Pancreas (tissue), 10 donors: ENCODE measurements around the gene SEMA6B. TPM values are rescaled to one million over a fixed set of nuclear protein-coding genes. Genes with fewer than 3 reads are reported as not detected.

Source experiments
- ATAC-seq, 4 donors: fragments of 200-7000 bp; cut with Tn5 transposase; one replicate each; pipeline versions ENCODE4 v1.8.0 to v1.9.1; 2020; ENCODE audit warnings: mild to moderate bottlenecking in 4 of 4, moderate library complexity in 4 of 4
- DNase-seq, 6 donors: peaks; one replicate each; pipeline ENCODE4 v3.0.0-alpha.2; 2020
- FAIRE-seq: peaks from 2 replicates; lab custom pipeline; 2012; peaks lifted over from hg19 to GRCh38; lab: Jason Lieb, UNC
- H3K27ac ChIP-seq, 4 donors: fragments of 200-600 bp; sonication (generic); 1 replicate in 3 of 4; 2 replicates in 1 of 4; pipeline versions ENCODE4 v1.5.0 to v1.8.0; 2020
- H3K27me3 ChIP-seq, 4 donors: fragments of 200-600 bp; one replicate each; pipeline ENCODE4 v1.8.0; 2021
- H3K36me3 ChIP-seq, 3 donors: fragments of 200-600 bp; sonication (generic) in 1 of 3; one replicate each; pipeline versions ENCODE4 v1.5.0 to v1.8.0; 2020 to 2021
- H3K4me1 ChIP-seq, 3 donors: fragments of 200-600 bp; one replicate each; pipeline ENCODE4 v1.8.0; 2021
- H3K4me3 ChIP-seq, 4 donors: fragments of 200-600 bp; sonication (generic) in 2 of 4; one replicate each; pipeline versions ENCODE4 v1.5.0 to v1.8.0; 2020 to 2021
- H3K9me3 ChIP-seq, 4 donors: fragments of 200-600 bp; one replicate each; pipeline ENCODE4 v1.8.0; 2021
- WGBS, 2 donors: extraction: QIAGEN DNeasy Blood & Tissue Kit; methylation state at CpG; one replicate each; pipeline ENCODE4 v1.1.7; 2013; 5-methylcytosine and 5-hydroxymethylcytosine counted together
- intact Hi-C, 3 donors: fragments of 100-400 bp; cut with DNase I; formaldehyde crosslinking; loops; one replicate each; pipeline versions ENCODE4 v1.11.1 to v1.14.2; 2022
- polyA plus RNA-seq, 2 donors: library from polyadenylated mRNA; stranded (reverse); fragments of 200-250 nt; gene quantifications; one replicate each; pipeline ENCODE4 v1.2.3, GENCODE V29; 2013
- total RNA-seq, 6 donors: library from RNA; stranded (reverse); fragmentation: NEBNext Ultra II Directional in 4 of 6; extraction: Animal tissue kit (Norgen Biotek cat#: 25700) in 4 of 6; gene quantifications; one replicate each; pipeline versions ENCODE4 v1.2.1 to v1.2.4, GENCODE V29; 2021 to 2023
- TF ChIP-seq, protein P1 (sequence below), 4 donors: fragments of 200-600 bp; sonication (generic) in 3 of 4; IDR thresholded peaks; one replicate each; pipeline versions ENCODE4 v1.5.0 to v1.8.0; 2021; ENCODE audit warnings: antibody characterized with exemption in 4 of 4
- donor health status: healthy with polysubstance abuse.
- donor health status: DM: no; HTN: no; CAD: no; lungs with moderate emphysema.
- donor health status: DM: no; HTN: no; CAD: no.
- donor health status: control.
- donor health status: control.
- donor health status: Bipolar disorder and iron deficiency.
- donor health status: DM: yes; HTN: yes; CAD: no.
- donor health status: DM: no; HTN: no; CAD: no.
- donor health status: DM: no; HTN: no; CAD: no.
- donor health status: DM: yes; HTN: yes; CAD: no.

The SEMA6B gene
- total and polyA plus RNA-seq, 8 donors = 2.2 to 4.7 (median 3.5) TPM

DNA sequence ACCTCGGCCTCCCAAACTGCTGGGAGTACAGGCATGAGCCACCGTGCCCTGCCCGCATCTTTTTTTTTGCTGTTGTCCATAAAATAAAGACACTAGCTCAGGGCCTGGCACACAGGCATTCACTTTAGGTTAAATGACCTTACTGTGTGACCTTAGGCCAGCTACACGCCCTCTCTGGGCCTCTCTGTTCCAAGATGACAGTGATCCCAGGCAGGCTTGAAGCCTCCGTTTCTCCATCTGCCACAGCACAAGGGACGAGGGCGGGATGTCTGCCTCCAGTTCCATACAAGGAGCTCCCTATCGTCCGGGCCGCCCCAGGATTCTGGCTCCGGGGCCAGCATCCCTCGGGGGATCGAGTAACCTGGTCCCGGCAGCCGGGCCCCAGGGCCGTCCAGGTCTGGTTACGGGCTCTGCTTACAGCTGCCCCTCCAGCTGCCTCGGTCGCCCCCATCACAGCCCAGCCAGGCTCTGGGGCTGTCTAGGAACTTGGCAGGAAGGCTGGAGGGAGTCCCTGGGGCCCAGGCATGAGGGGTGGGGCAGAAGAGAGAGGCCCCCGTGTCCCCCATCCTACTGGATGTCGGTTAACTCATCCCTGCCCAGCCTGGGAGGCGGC is 11.9 kb upstream of the SEMA6B start:
- intact Hi-C loops = no loop called here
- DNase-seq = no peak

DNA sequence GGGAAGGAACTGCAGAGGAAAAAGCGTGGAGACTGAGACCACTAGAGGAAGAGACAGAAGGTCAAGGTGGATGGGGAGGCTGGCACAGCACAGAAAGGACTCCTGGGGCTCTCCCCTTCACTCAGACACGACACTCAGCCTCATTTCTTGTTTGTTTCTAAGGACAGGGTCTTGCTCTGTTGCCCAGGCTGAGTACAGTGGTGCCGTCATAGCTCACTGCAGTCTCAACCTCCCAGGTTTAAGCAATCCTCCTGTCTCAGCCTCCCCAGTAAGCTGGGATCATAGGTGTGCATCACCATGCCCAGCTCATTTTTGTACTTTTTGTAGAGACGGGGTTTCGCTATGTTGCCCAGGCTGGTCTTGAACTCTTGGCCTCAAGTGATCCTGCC is 11.4 kb upstream of the SEMA6B start:
- TF ChIP-seq, protein P1, sequence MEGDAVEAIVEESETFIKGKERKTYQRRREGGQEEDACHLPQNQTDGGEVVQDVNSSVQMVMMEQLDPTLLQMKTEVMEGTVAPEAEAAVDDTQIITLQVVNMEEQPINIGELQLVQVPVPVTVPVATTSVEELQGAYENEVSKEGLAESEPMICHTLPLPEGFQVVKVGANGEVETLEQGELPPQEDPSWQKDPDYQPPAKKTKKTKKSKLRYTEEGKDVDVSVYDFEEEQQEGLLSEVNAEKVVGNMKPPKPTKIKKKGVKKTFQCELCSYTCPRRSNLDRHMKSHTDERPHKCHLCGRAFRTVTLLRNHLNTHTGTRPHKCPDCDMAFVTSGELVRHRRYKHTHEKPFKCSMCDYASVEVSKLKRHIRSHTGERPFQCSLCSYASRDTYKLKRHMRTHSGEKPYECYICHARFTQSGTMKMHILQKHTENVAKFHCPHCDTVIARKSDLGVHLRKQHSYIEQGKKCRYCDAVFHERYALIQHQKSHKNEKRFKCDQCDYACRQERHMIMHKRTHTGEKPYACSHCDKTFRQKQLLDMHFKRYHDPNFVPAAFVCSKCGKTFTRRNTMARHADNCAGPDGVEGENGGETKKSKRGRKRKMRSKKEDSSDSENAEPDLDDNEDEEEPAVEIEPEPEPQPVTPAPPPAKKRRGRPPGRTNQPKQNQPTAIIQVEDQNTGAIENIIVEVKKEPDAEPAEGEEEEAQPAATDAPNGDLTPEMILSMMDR (IDR thresholded peaks at IDR 0.05) = no peak
- Histone ChIP-seq H3K36me3 (no peaks in the 10 kb centered on the region), H3K4me1 (no peaks in the 10 kb centered on the region), H3K9me3 (no peaks in the 10 kb centered on the region), H3K27ac (no peak overlapping the region), H3K27me3 (peaks cover 0 to 3% (median 0%) of the 10 kb centered on the region in 4 donors), H3K4me3 (no peak overlapping the region)
- ATAC-seq (no peak), FAIRE-seq (no peak), DNase-seq (no peak)
- intact Hi-C loops = no loop called here
- WGBS, 2 donors = 81 to 82% methylated on average over 5 of the region's 5 CpGs

More for the DNA sequence above, 11.9 kb upstream of the SEMA6B start:
- H3K27me3 ChIP-seq = peaks cover 0 to 3% (median 0%) of the 10 kb centered on the region in 4 donors
- no peaks in the 10 kb centered on the region for H3K9me3 ChIP-seq
- no peak for ATAC-seq
- no peaks in the 10 kb centered on the region for H3K4me1 ChIP-seq
- WGBS, 2 donors = 64 to 70% methylated on average over 22 of the region's 22 CpGs
- H3K36me3 ChIP-seq = no peaks in the 10 kb centered on the region
- FAIRE-seq = no peak
- TF ChIP-seq, protein P1 (IDR thresholded peaks at IDR 0.05) = no peak
- H3K4me3 ChIP-seq = no peak overlapping the region
- no peak overlapping the region for H3K27ac ChIP-seq

DNA sequence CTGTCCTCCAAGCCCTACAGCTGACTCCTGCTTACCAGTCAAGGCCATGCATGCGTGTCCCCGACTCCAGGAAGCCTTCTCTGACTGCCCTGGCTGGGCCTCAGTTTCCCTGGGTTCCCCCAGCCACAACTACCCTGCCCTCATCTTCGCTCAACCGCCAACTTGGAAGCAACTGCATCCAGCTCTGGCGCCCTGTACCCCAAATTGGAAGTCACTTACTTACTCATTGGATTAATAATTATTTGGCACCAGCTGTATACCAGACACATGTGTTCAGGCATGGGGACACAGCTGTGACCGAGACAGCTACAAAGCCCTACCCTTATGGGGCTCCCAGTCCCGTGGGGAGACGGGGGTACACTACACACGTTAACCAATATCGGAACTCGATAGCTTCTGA is 10.9 kb upstream of the SEMA6B start:
- H3K27me3 ChIP-seq = peaks cover 0 to 3% (median 0%) of the 10 kb centered on the region in 4 donors
- no peaks in the 10 kb centered on the region for H3K9me3 ChIP-seq
- FAIRE-seq = no peak
- ATAC-seq = no peak
- H3K4me3 ChIP-seq = no peak overlapping the region
- WGBS, 2 donors = 76 to 83% methylated on average over 11 of the region's 11 CpGs
- intact Hi-C loops = no loop called here
- TF ChIP-seq, protein P1 (IDR thresholded peaks at IDR 0.05) = no peak
- no peaks in the 10 kb centered on the region for H3K36me3 ChIP-seq
- H3K4me1 ChIP-seq = no peaks in the 10 kb centered on the region
- no peak for DNase-seq
- no peak overlapping the region for H3K27ac ChIP-seq

DNA sequence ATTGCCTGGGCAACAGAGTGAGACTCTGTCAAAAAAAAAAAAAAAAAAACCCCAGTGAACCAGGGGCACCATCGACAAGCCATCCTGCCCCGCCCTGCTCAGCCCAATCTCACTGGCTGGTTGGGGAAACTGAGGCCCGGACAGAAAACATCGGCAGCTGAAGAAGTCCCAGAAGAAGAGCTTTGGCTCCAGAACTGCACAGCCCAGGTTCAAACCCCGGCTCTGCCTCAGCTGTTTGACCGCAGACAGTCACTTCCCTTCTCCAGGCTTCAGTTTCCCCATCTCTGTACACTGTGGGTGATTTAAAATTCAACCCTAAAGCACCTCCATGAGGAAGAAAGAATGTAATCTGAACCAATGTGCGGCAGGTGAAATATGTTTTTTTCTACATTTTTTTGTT is 9.4 kb upstream of the SEMA6B start:
- H3K27me3 ChIP-seq = peaks cover 0 to 2% (median 0%) of the 10 kb centered on the region in 4 donors
- no peaks in the 10 kb centered on the region for H3K9me3 ChIP-seq
- no peaks in the 10 kb centered on the region for H3K4me1 ChIP-seq
- FAIRE-seq (no peak), DNase-seq (no peak), ATAC-seq (peak in 1 of 4 donors; percentile 43)
- no peak overlapping the region for H3K4me3 ChIP-seq
- H3K36me3 ChIP-seq = no peaks in the 10 kb centered on the region
- WGBS, 2 donors = 72 to 78% methylated on average over 7 of the region's 7 CpGs
- TF ChIP-seq, protein P1 (IDR thresholded peaks at IDR 0.05) = no peak
- H3K27ac ChIP-seq = no peak overlapping the region
- intact Hi-C loops = no loop called here

DNA sequence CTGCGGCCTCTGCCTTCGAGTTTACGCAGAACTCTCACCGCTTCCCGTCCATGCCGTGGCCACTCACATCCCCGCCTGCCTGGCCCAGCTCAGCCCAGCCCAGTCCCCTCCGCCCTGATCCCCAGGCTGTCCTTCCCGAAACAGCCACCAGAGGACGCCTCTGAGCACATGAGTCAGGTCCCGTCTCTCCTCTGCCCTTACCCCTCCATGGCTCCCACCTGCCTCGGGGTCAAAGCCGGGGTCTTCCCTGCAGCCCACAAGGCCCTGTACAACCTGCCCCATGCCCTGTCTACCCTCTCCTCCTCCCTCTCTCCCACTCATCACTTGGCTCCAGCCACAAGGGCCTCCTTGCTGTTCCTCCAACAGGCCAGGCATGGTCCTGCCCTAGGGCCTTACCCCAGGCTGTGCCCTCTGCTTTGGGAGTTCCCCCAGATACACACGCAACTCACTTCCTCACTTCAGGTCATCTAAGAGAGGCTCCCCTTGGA is 8.1 kb upstream of the SEMA6B start:
- Histone ChIP-seq H3K4me3 (no peak overlapping the region), H3K27ac (no peak overlapping the region), H3K4me1 (no peaks in the 10 kb centered on the region), H3K9me3 (no peaks in the 10 kb centered on the region), H3K27me3 (no peaks in the 10 kb centered on the region), H3K36me3 (no peaks in the 10 kb centered on the region)
- WGBS, 2 donors = 49 to 64% methylated on average over 14 of the region's 14 CpGs
- ATAC-seq = peak in 3 of 4 donors; percentile 68 to 74 (median 72)
- DNase-seq = peak in 4 of 6 donors; percentile 49 to 84 (median 68)
- TF ChIP-seq, protein P1 (IDR thresholded peaks at IDR 0.05) = peak; percentile 35 to 50 (median 46)
- intact Hi-C loops = no loop called here
- FAIRE-seq = no peak
